Neural progenitor cell (in vitro differentiated cells): Measurements from ENCODE around the gene EPB41L4A.

Experiments used
- CTCF ChIP-seq: fragments of 200-600 bp; sonication (generic); IDR thresholded peaks from 2 replicates; pipeline ENCODE4 v1.5.1; 2017; ENCODE audit warnings: antibody characterized with exemption, mild to moderate bottlenecking
- EZH2 ChIP-seq: fragments of 200-600 bp; sonication (generic); IDR thresholded peaks from 2 replicates; pipeline ENCODE4 v1.6.1; 2017; ENCODE audit warnings: antibody characterized with exemption, mild to moderate bottlenecking, moderate library complexity

GRCh38 chr5:112156211-112156610 lies 262.9 kb downstream of the EPB41L4A start:
- TF ChIP-seq CTCF (no peak), EZH2 (no peak)
